ENCODE measurements around the gene BLZF1. TPM values are rescaled to one million over a fixed set of nuclear protein-coding genes. Genes with fewer than 3 reads are reported as not detected.

Gene BLZF1
- total RNA-seq, 1 donor from 2014 or later: 26.4 TPM

DNA sequence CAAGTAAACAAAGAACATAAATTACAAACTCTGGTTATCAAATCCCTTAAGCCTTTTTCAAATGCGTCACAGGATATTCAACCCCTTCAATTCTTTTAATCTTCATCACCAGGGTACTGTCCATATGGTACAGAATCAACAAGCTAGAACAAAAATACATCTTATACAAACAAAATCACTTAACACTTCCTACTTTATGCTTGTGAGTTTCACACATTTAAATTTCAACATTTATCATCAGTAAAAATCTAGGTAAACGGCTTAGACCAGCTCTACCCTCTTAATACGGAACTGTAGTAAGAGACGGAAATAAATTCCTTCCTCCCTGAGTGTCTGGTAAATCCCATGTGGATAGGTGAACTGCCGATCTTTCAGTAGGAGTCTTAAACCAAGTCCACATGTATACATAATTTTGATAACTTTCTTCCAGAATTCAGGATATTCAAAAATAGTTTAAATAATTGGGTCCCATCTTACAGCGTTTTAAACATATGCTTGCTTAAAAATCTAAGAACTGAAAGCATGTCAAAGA lies 58.2 kb downstream of the BLZF1 start:
- no peak overlapping the region for H3K4me3 Mint-ChIP-seq (ENCODE audit: unreplicated experiment)
- H3K27ac Mint-ChIP-seq (ENCODE audit: unreplicated experiment): no peak overlapping the region
- peaks cover 12% of the 10 kb centered on the region for H3K9me3 Mint-ChIP-seq (ENCODE audit: low read depth)
- peaks cover 2% of the 10 kb centered on the region for H3K36me3 Mint-ChIP-seq (ENCODE audit: low read depth)
- TF ChIP-seq, protein P1, sequence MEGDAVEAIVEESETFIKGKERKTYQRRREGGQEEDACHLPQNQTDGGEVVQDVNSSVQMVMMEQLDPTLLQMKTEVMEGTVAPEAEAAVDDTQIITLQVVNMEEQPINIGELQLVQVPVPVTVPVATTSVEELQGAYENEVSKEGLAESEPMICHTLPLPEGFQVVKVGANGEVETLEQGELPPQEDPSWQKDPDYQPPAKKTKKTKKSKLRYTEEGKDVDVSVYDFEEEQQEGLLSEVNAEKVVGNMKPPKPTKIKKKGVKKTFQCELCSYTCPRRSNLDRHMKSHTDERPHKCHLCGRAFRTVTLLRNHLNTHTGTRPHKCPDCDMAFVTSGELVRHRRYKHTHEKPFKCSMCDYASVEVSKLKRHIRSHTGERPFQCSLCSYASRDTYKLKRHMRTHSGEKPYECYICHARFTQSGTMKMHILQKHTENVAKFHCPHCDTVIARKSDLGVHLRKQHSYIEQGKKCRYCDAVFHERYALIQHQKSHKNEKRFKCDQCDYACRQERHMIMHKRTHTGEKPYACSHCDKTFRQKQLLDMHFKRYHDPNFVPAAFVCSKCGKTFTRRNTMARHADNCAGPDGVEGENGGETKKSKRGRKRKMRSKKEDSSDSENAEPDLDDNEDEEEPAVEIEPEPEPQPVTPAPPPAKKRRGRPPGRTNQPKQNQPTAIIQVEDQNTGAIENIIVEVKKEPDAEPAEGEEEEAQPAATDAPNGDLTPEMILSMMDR (IDR thresholded peaks at IDR 0.05): no peak
- H3K4me1 Mint-ChIP-seq (ENCODE audit: low read depth): peaks cover 16% of the 10 kb centered on the region
- H3K27me3 Mint-ChIP-seq (ENCODE audit: low read depth): peaks cover 3% of the 10 kb centered on the region
- no peak for DNase-seq (ENCODE audit: low spot score)

DNA sequence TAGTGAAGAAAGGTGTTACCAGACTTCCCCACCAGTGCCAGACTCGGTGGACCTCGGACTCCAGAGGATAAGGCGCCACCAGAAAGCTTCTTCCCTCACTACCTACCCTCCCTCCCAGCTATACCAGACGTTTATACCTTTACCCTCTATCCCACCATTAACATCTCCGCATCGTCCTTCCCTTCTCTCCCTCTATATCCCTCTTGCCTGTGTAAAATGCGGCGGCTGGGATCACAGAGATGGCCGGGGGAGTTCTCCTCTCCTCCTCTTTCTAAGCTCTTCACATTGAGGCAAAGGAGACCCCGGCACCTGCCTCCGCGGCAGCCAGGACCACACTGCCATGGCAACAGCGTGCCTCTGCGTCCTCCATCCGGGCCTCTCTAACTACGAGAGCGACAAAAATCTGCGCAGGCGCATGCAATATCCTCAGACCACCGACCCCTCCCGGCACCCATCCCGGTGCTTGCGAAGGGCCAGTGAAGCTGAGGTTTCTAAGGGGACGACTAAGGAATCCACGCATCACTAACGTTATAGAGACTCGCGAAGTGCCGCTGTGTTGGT lies 59.2 kb downstream of the BLZF1 start, which contains the start of gene CCDC181:
CCDC181 (minus strand) TSS at position 394 of the 561 bp plus-strand sequence. CDS start 2,547 bp downstream, outside the sequence.
- Mint-ChIP-seq H3K36me3 (ENCODE audit: low read depth) (peaks cover 2% of the 10 kb centered on the region), H3K27ac (ENCODE audit: unreplicated experiment) (peak within 1 kb of the TSS; percentile 65), H3K9me3 (ENCODE audit: low read depth) (peaks cover 14% of the 10 kb centered on the region), H3K27me3 (ENCODE audit: low read depth) (peaks cover 9% of the 10 kb centered on the region), H3K4me1 (ENCODE audit: low read depth) (peaks cover 16% of the 10 kb centered on the region), H3K4me3 (ENCODE audit: unreplicated experiment) (peak within 1 kb of the TSS; percentile 98)
- TF ChIP-seq, protein P1 (IDR thresholded peaks at IDR 0.05): no peak
- peak; percentile 95 for DNase-seq (ENCODE audit: low spot score)

Other genes starting within 250 kb of the BLZF1 start
- 13.9 to 23.5 TPM (median 14.7 TPM) in 3 replicates for gene NME7, start 398 bp upstream of the BLZF1 start, total RNA-seq
- 0.80 to 1.2 TPM (median 0.90 TPM) in 3 replicates for gene CCDC181, start 59.3 kb downstream of the BLZF1 start, total RNA-seq
- 3.8 to 5.8 TPM (median 4.9 TPM) in 3 replicates for gene SLC19A2, start 117.7 kb downstream of the BLZF1 start, total RNA-seq
- gene F5, start 218.3 kb downstream of the BLZF1 start, total RNA-seq: not detected in 3 replicates